ENCODE results near the gene BOC.

- TF ChIP-seq JUN (IDR thresholded peaks at IDR 0.05; ENCODE audit: borderline replicate concordance, insufficient read depth, insufficient read length, low read depth) (no peak), CTCF (IDR thresholded peaks at IDR 0.05; ENCODE audit: extremely low read depth in 1 of 2, insufficient read depth in 1 of 2, low read depth in 1 of 2, low read length in 2 of 2) (no peak), POLR2AphosphoS5 (IDR thresholded peaks at IDR 0.05; ENCODE audit: insufficient read depth, low read depth, low read length) (no peak), MAX (IDR thresholded peaks at IDR 0.05; ENCODE audit: insufficient read depth, insufficient read length) (no peak), POLR2A (IDR thresholded peaks at IDR 0.05; ENCODE audit: low read depth, low read length) (no peak), EZH2 (IDR thresholded peaks at IDR 0.05; ENCODE audit: borderline replicate concordance, low read depth, low read length, severe bottlenecking) (no peak)
Measured at GRCh38 chr3:113185194-113185835, 26.0 kb upstream of the BOC start.

Data from endothelial cell of umbilical vein (primary cell).